ENCODE results near the gene S100A2.
"Not testable (repeated sequence)": the region's sequence is repeated elsewhere in the genome, so short reads cannot be mapped to it uniquely, and the experiment has no call there.

- TF ChIP-seq CTCF, POLR2A (IDR thresholded peaks at IDR 0.05): not testable (repeated sequence)
Measured at GRCh38 chr1:153562021-153562420, 3.6 kb downstream of the S100A2 start.

All from heart left ventricle (tissue), 13 donors.